ENCODE data around the gene SNAPC4.

Gene SNAPC4

DNA sequence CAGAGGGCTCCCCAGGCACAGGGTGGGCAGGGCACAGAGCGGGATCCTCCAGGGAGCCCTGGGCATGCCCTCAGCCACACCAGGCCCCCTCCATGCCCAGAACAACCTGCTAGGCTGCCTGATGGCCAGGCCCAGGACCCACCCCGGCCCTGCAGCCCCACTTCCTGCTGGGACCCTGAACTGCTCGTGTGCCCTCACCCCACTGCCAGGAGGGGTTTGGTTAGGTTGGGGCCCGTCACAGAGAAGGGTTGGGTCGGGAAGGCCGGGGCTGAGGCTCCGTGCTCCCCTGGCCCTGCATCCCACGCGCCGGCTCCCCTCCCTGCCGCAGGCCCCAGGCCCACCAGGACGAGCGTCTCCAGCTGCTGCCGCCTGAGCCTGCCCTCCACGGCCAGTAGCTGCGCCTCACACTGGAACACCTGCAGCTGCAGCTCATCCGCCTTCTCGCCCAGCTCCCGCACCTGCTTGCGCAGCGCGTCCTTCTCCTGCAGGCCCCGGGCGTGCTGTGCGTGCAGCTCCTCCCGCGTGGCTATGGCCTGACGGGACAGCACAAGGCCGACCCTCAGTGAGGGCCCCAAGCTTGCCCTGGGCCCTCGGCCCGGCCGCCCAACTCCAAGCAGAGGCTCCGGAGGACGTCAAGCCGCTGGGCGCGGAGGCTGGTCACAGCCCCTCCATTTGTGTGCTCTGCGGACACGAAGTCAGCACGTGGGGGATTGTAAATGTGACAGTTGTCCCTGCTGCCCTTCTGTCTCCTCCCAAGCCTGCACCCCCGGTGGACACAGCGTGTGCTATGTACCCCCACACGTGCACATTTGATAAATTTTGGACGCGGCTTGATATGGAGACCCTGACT is 32.4 kb downstream of the SNAPC4 start:
- DNase-seq = no peak

DNA sequence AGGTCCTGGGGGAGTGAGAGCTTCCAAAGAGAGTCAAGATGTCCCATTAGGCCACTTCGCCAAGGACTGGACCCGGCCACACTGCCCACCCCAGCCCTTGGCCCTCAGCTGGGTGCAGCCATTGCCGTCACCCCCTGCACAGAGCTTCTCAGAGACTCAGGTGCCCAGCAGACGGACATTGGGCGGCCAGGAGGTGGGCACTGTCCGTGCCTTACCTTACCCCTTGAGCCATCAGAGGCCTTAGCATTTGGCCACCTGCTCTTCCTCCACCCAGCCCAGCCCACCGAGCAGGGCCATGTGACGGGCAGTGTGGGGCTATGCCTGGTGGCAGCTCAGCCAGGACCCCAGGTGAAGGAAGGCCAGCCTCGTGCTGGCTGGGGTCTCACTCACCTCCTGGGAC is 33.1 kb downstream of the SNAPC4 start:
- no peak for DNase-seq

DNA sequence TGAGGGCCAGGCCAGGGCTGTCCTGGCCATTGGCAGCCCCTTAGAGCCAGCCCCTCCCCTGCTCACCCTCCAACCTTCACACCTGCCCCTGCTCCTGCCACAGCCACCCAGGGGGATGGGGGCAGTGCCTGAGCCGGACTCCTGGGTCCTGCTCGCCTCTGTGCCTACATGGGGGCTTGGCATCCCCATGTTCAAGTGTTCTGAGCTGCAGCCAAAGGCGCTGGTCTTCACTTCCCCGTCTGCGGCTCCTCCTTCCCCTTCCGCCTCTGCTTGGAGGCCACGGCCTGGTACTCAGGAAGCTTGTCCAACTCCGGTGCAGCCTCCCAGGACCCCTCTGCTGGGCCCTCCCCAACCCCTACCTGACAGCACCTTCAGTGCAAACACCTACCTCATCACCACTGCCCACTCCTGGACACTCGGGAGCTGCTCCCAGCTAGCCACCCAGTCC is 34.2 kb downstream of the SNAPC4 start:
- no peak for DNase-seq

DNA sequence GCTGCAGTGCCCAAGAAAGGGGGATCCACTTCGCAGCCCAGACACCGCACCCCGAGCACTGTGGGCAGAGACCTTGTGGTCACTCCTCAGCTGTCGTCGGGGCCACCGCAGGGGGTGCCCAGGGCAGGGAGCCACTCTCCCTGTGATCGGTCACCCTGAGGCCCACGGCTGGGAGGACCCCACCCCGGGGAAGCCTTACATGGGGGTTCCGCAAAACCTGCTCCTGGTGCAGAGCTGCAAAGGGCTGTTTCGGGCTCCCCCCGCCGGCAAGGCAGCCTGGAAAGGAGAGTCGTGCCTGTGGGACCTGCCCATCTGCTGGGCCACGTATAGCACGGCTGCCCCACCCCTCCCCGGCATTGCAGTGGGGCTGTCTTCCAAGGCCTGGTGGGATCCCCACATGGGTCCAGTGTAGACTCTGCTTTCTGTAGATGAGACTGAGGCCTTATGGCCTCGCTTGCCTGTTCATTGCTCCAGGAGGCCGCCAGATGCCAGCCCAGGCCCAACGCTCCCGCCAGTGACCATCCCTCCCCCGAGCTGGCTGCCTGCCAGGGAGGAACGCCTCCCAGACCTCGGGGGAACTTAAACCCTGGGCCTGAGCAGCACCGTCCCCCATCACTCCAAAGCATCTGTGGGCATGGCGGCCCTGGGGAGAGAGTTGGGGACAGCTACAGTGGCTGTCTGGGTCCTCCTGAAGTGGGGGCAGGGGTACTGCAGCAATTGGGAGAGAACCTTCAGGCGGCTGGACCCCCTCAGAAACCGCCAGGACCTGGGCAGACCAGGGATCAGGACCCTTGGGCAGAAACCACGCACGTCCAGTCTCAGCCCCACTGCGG is 34.8 kb downstream of the SNAPC4 start:
- DNase-seq = no peak

DNA sequence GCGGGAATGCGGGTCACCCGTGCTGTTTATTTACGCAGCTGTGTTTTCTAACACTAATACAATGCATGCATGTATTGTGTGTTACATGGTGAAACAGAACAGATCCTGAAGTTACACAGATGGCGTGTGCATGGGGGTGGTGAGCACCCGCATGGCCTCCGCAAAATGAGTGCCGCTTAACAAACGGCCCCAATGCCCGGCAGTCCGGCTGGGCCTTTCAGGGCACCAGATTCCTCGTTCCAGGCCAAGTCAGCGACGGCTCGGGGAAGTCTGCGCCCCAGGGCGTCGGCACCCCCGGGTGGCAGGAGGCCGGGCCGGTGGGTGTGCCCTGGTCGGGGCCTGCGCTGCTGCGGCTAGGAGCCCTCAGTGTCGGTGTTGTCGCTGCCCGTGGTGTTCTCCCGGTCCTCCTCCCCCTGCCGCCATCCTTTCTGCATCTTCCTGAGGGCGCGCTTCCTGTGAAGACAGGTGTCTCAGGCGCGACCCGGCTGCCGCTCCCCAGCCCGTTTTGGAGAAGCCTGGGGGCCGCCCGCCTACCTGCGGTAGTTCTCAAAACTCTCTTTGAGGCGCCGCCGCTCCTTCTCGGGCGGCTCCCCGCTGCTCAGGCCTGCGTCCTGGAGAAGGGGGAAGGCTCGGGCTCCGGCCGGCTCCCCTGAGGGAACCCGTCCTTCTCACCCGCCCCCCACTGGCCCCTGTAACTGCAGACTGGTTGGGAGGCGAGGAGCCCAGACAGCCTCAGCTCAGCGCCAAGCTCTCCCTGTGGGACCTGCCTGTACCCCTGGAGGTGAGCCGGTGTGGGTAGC is 35.8 kb downstream of the SNAPC4 start:
- no peak for DNase-seq

DNA sequence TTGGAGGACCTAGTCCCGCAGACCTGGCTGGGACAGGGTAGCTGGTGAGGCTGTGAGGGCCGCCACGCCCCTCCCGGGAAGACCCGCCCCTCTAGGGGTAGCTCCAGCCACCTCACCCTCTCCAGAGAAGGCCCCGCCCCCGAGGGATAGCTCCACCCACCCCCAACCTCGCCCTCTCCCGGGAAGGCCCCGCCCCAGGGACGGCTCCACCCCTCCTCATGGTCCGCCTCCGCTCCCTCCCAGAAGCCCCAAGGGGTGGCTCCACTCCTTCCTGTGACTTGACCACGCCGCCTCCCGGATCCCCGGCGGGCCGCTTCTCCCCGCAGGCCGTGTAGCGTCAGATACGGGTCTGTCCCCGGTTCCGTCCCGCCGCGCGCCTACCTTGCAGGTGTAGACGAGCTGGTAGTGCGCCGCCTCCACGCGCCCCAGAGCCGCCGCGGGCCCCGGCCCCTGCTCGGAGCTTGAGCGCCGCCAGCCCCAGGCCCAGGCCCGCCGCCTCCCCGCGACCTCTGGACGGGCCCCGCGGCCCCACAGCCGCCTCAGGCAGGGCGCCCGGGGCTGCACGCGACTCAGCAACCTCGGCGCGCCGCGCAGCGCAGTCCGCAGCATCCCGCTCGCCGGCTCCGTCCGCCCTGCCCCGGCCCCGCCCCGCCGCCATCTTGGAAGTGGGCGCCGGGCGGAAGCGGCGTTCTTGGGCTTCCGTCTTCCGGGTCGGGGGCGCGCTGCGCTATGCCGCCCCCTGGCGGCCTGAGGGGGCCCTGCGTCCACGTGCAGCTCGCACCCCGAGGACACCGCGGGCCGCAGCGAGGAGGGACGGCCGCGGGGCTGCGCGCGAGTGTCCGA is 36.6 kb downstream of the SNAPC4 start, which contains the start of gene DNLZ:
DNLZ (minus strand) TSS at position 639 of the 843 bp plus-strand sequence; CDS start at position 609, 30 bp downstream.
- DNase-seq = peak; percentile 98

DNA sequence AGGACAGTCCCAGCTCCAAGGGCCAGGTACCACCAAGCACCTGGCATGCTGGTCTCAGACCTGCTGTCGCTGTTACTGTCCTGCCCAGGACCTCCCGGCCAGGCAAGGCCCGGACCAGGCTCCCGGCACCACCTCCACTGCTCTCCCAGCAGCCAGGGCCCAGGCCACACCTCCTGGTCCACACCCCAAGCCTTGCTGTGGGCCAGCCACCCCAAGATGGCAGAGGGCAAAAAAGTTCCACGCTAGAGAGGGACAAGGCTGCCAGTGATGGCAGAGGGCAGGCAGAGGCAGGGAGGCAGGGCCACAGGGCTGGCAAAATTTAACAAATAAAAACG is 37.6 kb downstream of the SNAPC4 start:
- DNase-seq = no peak

DNA sequence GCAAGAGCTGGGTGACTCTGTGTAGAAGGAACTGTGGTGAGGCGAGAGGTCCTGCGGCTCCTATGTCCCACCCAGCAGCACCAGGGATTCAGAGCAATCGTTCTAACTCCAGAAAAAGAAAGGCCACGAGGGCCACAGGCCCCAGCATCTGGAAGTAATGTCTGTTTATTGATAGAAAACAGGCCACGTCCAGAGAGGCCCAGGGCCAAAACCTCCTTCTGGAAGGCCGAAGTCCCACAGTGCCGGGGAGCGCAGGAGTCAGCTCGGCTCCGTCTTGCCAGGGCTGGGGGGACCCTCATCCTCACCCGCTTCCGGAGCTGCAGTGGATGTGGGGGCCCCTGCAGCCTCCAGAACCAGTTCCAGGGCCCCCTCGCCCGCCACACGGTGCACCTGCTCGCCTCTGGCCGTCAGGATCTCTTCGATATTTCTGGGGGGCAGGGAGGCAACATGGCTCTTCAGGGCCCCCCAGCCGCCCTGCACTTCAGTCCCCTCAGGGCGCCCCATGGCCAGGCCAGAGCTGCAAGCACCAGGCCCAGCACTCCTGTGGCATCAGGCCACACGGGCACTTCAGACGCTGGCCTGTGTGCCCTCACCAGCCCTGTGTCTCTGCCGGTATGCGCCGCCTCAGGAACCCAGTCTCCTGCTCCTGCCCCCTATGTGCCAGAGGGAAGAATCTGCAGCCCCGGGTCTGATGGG is 38.1 kb downstream of the SNAPC4 start:
- no peak for DNase-seq

DNA sequence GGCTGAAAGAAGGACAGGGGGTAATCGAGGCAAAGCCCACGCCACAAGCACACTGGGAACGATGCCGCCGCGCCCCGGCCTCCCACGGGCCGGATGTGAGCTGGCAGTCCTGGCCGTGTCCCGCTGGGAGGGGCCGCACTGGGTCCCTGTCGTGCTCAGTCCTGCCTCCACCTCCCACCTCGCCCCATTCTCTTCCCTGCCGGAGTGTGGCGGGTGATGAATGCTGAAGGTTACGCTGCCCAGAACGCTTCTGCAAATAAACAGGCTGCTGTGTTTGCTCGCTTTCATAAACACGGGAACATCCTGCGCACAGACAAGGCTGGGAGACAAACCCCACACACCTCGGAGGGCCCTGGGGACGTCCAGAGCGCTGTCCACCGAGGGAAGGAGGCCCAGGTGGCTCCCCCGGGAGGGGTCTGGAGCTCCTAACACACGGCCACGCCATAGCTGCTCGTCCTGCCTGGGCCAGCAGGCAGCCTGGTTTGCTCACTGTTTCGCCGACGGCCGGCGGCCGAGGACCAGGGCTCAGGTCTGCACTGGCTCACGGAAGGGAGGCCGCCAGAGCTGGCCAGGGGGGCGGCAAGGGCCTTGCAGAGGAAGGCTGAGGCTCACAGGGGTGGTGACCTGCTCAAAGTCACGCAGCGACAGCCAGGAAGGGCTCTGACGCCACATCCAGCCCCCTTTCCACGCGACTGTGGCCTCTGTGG is 38.8 kb downstream of the SNAPC4 start:
- DNase-seq = no peak

DNA sequence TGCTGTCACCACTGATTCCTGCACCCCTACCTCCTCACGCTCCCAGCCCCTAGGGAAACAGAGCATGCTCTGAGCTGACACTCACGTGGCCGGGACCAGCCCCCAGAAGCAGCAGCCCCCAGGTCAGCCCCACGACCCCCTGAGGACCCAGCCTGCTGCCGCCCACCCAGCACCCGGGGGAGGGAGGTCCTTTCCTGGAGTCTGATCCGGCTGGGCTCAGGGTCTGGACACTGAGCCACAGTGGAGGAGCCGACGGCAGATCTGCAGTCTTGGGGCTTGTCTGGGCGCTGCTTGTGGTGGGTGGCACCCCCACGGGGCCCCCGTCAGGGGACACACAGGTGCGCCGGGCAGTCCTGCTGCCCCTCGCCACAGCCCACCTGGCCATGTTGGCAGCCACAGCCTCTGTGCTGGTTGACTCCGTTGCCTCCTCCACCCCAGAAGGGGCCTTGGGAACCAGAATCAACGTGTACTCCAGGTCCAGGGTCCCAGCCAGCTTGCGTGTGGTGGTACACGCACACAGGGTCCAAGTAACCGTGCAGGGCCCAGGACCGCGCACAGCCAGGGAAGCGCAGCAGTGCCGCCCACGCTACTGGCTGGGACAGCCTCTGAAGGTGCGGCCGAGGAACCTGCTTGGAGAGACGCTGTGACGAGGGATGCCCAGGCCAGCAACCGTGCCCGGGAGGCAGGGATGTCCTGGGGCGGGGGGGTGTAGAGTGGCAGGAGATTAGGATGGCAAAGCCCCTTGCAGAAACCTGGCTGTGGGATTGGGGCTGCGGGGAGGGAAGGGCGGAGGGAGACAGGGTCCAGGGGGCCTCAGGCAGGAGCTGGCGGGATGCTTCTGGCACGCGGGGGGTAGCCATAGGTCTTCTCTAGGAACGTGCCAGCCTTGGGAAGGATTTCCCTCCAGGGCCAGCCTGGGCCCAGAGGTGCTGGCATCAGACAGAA is 39.9 kb downstream of the SNAPC4 start:
- DNase-seq = no peak

DNA sequence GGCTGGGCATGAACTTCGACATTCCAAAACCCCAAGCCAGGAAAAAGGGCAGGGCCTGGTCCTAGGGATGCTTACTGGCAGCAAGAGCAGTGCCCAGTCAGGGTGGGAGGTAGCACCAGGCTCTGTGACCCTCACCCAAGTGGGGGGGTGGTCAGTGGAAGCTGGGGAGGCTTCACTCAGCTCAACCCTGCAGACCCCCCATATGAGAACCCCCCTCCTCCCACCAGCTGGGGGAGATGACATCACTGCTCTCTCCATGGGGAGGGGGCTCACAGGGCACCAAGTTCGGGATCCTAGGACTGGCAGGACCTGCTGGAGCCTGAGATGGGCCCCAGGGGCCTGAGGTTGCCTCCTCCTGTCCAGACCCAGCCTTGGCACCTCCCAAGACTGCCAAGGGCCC is 41.1 kb downstream of the SNAPC4 start:
- DNase-seq = no peak

DNA sequence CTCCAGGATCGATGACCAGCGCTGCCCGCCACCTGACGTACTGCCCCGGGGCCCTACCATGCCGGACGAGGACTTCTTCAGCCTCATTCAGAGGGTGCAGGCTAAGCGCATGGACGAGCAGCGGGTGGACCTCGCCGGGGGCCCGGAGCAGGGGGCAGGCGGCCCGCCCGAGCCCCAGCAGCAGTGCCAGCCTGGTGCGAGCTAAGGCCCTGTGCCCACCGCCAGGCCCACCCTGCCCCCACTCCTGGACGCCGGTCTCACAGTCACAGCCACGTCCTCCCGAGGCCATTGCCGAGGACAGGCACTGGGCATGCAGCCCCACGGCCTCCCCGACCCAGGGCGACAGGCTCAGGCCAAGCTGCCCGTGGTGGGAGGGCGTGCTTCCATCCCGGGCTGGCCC is 42.0 kb downstream of the SNAPC4 start:
- DNase-seq = no peak

DNA sequence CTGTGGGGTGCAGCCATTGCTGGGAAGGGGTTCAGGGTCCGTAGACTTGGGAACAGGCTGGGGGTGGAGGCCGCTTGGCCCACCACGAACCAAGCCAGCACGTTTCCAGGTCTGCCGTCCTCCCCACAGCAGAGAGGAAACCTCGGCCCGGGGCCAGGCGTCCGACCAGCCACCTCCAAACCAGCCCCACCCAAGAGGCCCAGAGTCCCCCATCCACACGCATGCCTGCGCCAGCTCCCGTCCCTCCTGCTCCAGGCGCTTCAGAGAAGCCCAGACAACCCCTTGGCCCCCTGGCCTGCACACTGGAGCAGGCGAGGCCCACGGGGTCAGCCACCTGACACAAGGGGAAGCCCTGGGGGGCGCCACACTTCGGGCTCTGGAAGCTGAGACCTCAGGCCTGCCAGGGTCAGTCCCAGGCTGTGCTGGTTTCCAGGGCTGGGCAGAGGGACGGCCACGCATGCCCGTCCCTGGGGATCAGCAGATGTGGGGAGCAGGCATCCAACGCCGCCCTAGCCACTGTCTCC is 42.7 kb downstream of the SNAPC4 start:
- DNase-seq = no peak

DNA sequence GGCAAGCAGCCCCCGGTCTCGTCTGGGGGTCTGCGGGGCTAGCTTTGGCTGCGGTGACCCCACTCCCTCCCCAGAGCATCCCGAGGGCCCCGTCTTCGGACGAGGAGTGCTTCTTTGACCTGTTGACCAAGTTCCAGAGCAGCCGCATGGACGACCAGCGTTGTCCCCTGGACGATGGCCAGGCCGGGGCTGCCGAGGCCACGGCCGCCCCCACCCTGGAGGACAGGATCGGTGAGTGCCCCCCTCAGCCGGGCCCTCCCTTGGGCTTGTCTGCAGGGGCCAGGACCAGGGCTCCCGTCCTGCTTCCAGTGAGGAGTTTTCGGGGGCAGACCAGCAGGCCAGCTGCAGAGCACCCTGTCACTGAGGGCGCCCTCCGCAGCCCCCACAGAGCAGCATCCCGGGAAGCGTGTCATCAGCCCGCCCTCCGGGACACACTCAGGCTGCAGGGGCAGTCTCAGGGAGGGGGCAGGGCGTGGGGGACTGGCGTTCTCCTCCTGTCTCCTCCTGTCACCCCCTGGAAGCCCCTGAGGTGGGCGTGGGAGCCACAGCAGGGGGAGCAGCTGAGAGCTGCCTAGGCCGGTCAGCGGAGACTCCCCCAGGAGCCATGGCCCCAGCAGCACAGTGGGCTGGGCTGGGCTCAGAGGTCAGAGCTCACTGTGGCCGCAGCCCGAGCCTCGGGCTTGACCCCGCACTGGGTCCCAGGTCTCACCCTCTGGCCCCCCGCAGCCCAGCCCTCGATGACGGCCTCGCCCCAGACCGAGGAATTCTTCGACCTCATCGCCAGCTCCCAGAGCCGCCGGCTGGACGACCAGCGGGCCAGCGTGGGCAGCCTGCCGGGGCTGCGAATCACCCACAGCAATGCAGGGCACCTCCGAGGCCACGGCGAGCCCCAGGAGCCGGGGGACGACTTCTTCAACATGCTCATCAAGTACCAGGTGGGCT is 44.1 kb downstream of the SNAPC4 start:
- DNase-seq = no peak

DNA sequence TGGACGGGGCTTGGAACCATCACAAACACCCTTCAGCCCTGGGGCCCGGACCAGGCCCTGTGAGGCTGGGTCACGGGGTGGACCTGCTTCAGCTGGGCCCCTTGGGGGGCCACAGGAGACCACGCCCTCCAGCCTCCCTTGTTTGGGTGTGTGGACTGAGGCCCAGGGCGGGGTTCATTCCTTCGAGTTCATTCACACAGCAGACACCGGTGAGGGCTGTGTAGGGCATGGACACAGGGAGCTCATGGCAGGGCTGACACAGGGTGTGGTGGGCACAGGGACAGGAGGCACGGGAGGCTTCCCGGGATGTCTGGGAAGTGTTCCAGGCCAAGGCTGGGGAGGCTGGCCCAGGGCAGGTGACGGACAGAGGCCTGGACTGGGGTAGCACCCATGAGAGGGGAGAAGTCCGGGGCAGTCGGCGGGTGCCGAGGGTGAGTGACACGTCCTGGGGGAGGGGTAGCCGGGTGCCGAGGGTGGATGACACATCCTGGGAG is 45.3 kb downstream of the SNAPC4 start:
- DNase-seq = no peak

DNA sequence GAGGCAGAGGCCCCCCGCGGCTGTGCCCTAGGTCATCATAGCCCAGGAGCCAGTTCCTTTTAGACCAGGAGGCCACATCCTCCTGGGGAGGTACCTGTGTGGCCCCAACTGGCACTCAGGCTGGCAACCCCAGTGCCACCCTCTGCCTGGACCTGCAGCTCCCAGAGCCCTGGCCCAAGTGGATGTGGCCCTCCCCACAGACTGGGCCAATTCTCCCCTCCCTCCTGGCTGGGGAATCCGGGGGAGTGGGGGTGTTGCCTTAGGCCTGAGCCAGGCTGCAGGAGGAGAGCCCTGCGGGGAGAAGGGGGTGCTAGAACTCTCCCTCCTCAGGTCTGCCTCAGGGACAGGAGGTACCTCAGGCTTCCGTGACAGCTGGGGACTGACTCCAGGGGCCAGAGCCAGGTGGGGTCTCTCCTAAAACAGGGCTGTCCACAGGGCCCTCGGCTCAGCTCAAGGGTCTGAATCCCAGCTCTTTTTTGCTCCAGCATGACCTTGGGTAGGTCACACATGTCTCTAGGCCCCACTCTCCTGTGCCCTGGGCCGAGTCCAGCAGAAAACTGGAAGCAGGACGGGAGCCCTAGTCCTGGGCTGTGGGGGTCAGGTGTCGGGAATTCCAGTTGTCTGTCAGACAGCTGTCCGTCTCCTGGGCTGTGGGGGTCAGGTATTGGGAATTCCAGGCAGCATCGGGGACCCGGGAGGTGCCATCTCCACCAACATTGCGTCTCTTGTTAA is 46.0 kb downstream of the SNAPC4 start:
- no peak for DNase-seq

DNA sequence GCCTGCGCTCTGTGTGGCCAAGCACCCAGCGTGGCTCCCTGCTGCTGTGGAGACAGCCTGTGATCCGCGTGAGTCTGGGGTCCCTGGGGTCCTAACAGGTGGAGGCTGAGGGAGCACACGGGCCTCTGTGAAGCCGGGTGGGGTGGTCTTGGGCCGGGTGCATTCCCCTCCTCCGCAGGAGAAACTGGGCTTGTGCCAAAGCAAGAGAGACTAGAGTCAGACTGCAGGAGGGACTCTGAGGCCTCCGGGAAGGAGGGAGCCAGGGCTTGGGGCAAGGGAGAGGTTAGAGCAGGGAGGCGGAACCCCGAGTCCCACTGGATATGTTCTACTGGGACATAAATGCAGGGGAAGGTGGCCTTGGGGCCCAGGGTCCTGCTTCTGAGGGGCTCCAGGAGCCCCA is 46.9 kb downstream of the SNAPC4 start:
- DNase-seq = no peak

Data from activated CD4-positive, alpha-beta T cell treated with anti-CD3 and anti-CD28 coated beads for 48 hours (primary cell).